Activated naive CD4-positive, alpha-beta T cell treated with anti-CD3 and anti-CD28 coated beads for 36 hours (primary cell): ENCODE data around the gene VPS33B. TPM values are rescaled to one million over a fixed set of nuclear protein-coding genes. Genes with fewer than 3 reads are reported as not detected.

Experiments used
- CTCF ChIA-PET: fragments of 350-600 bp; sonication (Branson Sonifier 250); formaldehyde crosslinking; loops from one replicate; lab custom pipeline; 2021; ENCODE audit warnings: antibody characterized with exemption; lab: Charles Lee
- DNase-seq: peaks from one replicate; pipeline ENCODE4 v3.0.0-alpha.2; 2020
- H3K27ac Mint-ChIP-seq: one replicate; pipeline ENCODE4 v1.8.0; 2021; ENCODE audit warnings: mild to moderate bottlenecking, mixed read lengths
- H3K27me3 Mint-ChIP-seq: one replicate; pipeline ENCODE4 v1.8.0; 2021; ENCODE audit warnings: low read depth, mixed read lengths
- H3K36me3 Mint-ChIP-seq: one replicate; pipeline ENCODE4 v1.8.0; 2021; ENCODE audit warnings: low read depth, mixed read lengths
- H3K4me1 Mint-ChIP-seq: one replicate; pipeline ENCODE4 v1.8.0; 2021; ENCODE audit warnings: low read depth, mixed read lengths
- H3K4me3 Mint-ChIP-seq: one replicate; pipeline ENCODE4 v1.8.0; 2021; ENCODE audit warnings: mild to moderate bottlenecking, moderate library complexity, mixed read lengths
- H3K9me3 Mint-ChIP-seq: one replicate; pipeline ENCODE4 v1.8.0; 2021; ENCODE audit warnings: mixed read lengths
- intact Hi-C: fragments of 100-400 bp; cut with micrococcal nuclease; formaldehyde crosslinking; loops from one replicate; pipeline ENCODE4 v1.15.1; 2023
- total RNA-seq, 2 experiments: library from RNA; stranded (reverse); gene quantifications; one replicate each; pipeline ENCODE4 v1.2.3, GENCODE V29; 2021

VPS33B gene
- 10 to 100 TPM; 19.8 to 21.2 TPM for total RNA-seq

GRCh38 chr15:91022075-91022831 is at the start of gene VPS33B:
TSS of gene VPS33B (minus strand) at chr15:91022594. CDS start at chr15:91022249, 345 bp downstream.
- CTCF ChIA-PET, result interaction anchor here (1.1 to 2.1 kb wide), 4 partner anchors 11 to 224 kb away, joined by 3 to 12 read pairs (median 4); partner anchors contain the start of gene HDDC3
- H3K36me3 Mint-ChIP-seq, result no peaks in the 10 kb centered on the region
- intact Hi-C loops, result loop anchor here (1.0 to 5.0 kb wide), 4 partner anchors 28 to 249 kb away; partner anchors contain the start of genes MAN2A2 and PRC1
- peak within 1 kb of the TSS; percentile 87 for H3K4me3 Mint-ChIP-seq
- H3K27me3 Mint-ChIP-seq, result no peaks in the 10 kb centered on the region
- H3K9me3 Mint-ChIP-seq, result no peaks in the 10 kb centered on the region
- H3K27ac Mint-ChIP-seq, result peak within 1 kb of the TSS; percentile 89
- peaks cover 34% of the 10 kb centered on the region for H3K4me1 Mint-ChIP-seq
- DNase-seq, result peak; percentile 88

- no peak for DNase-seq
- CTCF ChIA-PET, result no interaction called here
- Mint-ChIP-seq H3K4me3 (no peak overlapping the region), H3K9me3 (no peaks in the 10 kb centered on the region), H3K36me3 (no peaks in the 10 kb centered on the region), H3K27me3 (peaks cover 6% of the 10 kb centered on the region), H3K27ac (no peak overlapping the region), H3K4me1 (no peaks in the 10 kb centered on the region)
- intact Hi-C loops, result loop anchor here (5.0 kb wide), 1 partner anchor 70 kb away; no protein-coding TSS in a partner anchor
These were observed 49.8 kb upstream of the VPS33B start for GRCh38 chr15:91072161-91072560.

DNA sequence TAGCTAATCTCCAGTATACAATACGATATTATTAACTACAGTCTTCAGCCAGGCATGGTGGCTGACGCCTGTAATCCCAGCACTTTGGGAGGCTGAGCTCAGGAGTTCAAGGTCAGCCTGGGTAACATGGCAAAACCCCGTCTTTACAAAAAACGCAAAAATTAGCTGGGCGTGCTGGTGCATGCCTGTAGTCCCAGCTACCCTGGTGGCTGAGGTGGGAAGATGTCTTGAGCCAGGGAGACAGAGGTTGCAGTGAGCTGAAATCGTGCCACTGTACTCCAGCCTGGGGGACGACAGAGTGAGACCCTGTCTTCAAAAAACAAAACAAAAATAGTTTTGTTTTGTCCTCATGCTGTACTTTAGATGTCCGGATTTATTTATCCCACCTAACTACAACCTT is 48.5 kb upstream of the VPS33B start:
- no peak overlapping the region for H3K4me3 Mint-ChIP-seq
- no peaks in the 10 kb centered on the region for H3K9me3 Mint-ChIP-seq
- intact Hi-C loops, result loop anchor here (5.0 kb wide), 1 partner anchor 71 kb away; no protein-coding TSS in a partner anchor
- peaks cover 6% of the 10 kb centered on the region for H3K27me3 Mint-ChIP-seq
- DNase-seq, result no peak
- CTCF ChIA-PET, result no interaction called here
- H3K27ac Mint-ChIP-seq, result no peak overlapping the region
- no peaks in the 10 kb centered on the region for H3K4me1 Mint-ChIP-seq
- no peaks in the 10 kb centered on the region for H3K36me3 Mint-ChIP-seq

DNA sequence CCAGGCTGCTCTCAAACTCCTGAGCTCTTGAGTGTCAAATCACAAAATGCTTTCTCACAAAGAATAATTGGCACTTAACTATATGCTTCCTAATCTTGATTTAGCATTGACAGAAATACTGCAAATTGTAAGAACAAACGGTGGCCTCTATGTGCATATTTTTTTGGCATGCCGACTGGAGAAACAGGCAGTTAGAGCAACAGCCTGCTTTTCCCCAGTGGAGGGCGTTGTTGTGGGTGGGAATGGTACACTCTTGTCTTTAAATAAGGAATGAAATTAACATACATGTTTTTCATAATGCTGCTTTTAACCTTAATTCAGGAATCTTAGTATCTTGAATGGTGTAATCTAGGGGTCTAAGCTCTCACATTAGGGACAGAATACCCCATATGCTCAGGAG is 46.6 kb upstream of the VPS33B start:
- H3K36me3 Mint-ChIP-seq, result no peaks in the 10 kb centered on the region
- H3K9me3 Mint-ChIP-seq, result peaks cover 7% of the 10 kb centered on the region
- no peak for DNase-seq
- H3K27me3 Mint-ChIP-seq, result peaks cover 6% of the 10 kb centered on the region
- H3K27ac Mint-ChIP-seq, result no peak overlapping the region
- CTCF ChIA-PET, result no interaction called here
- intact Hi-C loops, result no loop called here
- H3K4me3 Mint-ChIP-seq, result no peak overlapping the region
- H3K4me1 Mint-ChIP-seq, result no peaks in the 10 kb centered on the region

DNA sequence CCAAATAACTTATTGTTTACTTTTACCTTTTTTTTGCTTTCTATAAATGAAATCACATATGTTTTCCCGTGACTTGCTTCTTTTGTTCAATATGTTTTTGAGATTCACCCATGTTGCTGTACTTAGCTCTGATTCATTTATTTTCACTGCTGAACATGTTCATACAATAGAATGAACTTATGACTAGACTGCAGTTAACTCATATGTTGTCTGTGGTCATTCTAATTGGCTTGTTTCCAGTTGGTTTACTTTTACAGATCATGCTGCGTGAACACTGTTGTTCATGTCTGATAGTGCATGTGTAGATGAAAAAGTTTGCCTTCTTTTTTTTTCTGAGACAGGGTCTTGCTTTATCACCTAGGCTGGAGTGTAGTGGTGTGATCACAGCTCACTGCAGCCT is 46.0 kb upstream of the VPS33B start:
- CTCF ChIA-PET, result interaction anchor here (0.6 to 1.6 kb wide), 3 partner anchors 11 to 204 kb away, joined by 3 to 4 read pairs (median 4); no protein-coding TSS in a partner anchor
- intact Hi-C loops, result no loop called here
- peaks cover 6% of the 10 kb centered on the region for H3K27me3 Mint-ChIP-seq
- no peak overlapping the region for H3K27ac Mint-ChIP-seq
- no peak overlapping the region for H3K4me3 Mint-ChIP-seq
- no peaks in the 10 kb centered on the region for H3K36me3 Mint-ChIP-seq
- no peak for DNase-seq
- H3K9me3 Mint-ChIP-seq, result peaks cover 7% of the 10 kb centered on the region
- no peaks in the 10 kb centered on the region for H3K4me1 Mint-ChIP-seq

DNA sequence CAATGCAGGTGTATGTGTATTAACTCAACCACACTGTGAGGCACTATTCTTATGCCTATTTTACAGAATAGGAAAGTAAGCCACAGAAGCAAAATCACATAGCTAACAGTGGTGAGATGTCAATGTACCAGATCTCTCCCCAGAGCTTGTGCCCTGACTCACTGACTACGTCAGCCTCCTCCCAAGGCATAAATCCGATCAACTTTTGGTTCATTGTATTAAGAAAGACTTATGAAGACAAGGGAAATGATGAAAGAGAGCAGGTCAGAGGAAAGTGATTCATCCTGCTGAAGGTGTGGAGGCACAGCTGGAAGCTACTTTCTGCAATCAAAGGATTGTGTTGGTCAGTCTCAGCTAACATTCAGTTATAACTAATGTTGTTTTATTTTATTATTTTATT is 44.6 kb upstream of the VPS33B start:
- Mint-ChIP-seq H3K27me3 (peaks cover 3% of the 10 kb centered on the region), H3K9me3 (peaks cover 7% of the 10 kb centered on the region), H3K27ac (no peak overlapping the region), H3K36me3 (no peaks in the 10 kb centered on the region), H3K4me3 (no peak overlapping the region), H3K4me1 (no peaks in the 10 kb centered on the region)
- CTCF ChIA-PET, result interaction anchor here (1.3 to 1.6 kb wide), 2 partner anchors 9 to 205 kb away, joined by 4 read pairs; no protein-coding TSS in a partner anchor
- no peak for DNase-seq
- intact Hi-C loops, result no loop called here

- H3K27ac Mint-ChIP-seq, result no peak overlapping the region
- H3K4me3 Mint-ChIP-seq, result no peak overlapping the region
- no peaks in the 10 kb centered on the region for H3K27me3 Mint-ChIP-seq
- CTCF ChIA-PET, result no interaction called here
- intact Hi-C loops, result no loop called here
- no peaks in the 10 kb centered on the region for H3K36me3 Mint-ChIP-seq
- peaks cover 7% of the 10 kb centered on the region for H3K9me3 Mint-ChIP-seq
- H3K4me1 Mint-ChIP-seq, result no peaks in the 10 kb centered on the region
- no peak for DNase-seq
These were observed 43.1 kb upstream of the VPS33B start for GRCh38 chr15:91065505-91065904.

- no peak overlapping the region for H3K4me3 Mint-ChIP-seq
- intact Hi-C loops, result no loop called here
These were observed 39.6 kb upstream of the VPS33B start for GRCh38 chr15:91061997-91062396.

DNA sequence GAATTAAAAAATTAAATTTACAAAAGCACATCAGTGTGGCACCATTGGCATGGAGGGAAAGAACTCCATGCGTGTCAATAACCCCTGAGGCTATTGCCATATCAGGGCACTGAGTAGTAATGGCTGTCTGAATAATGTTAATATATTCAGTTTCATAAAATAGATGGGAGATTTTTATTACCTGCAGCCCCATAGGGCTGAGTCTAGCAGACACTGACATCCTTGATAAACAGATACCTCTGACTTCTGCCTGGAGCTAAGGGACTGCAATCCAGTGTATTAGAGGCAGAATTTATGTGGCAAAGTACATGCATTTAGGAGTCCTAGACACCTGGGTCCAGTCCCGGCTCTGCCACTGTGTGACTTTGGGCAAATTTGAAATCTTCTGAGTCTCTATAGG is 38.8 kb upstream of the VPS33B start:
- CTCF ChIA-PET, result no interaction called here
- H3K36me3 Mint-ChIP-seq, result no peaks in the 10 kb centered on the region

More at GRCh38 chr15:91061997-91062396, 39.6 kb upstream of the VPS33B start:
- CTCF ChIA-PET, result no interaction called here
- Mint-ChIP-seq H3K27ac (no peak overlapping the region), H3K9me3 (peaks cover 7% of the 10 kb centered on the region), H3K27me3 (peaks cover 16% of the 10 kb centered on the region), H3K4me1 (no peaks in the 10 kb centered on the region), H3K36me3 (no peaks in the 10 kb centered on the region)
- no peak for DNase-seq

GRCh38 chr15:91055548-91056331 is 33.3 kb upstream of the VPS33B start:
- intact Hi-C loops, result loop anchor here (1.0 to 10.0 kb wide), 4 partner anchors 169 to 1019 kb away; no protein-coding TSS in a partner anchor
- Mint-ChIP-seq H3K4me3 (no peak overlapping the region), H3K4me1 (no peaks in the 10 kb centered on the region), H3K9me3 (no peaks in the 10 kb centered on the region), H3K27me3 (peaks cover 31% of the 10 kb centered on the region), H3K27ac (no peak overlapping the region), H3K36me3 (no peaks in the 10 kb centered on the region)
- CTCF ChIA-PET, result interaction anchor here (0.6 to 4.1 kb wide), 33 partner anchors 9 to 1022 kb away, joined by 3 to 78 read pairs (median 4); partner anchors contain the start of gene SV2B
- DNase-seq, result peak; percentile 62

More for the DNA sequence above, 38.8 kb upstream of the VPS33B start:
- peaks cover 24% of the 10 kb centered on the region for H3K27me3 Mint-ChIP-seq
- no peaks in the 10 kb centered on the region for H3K4me1 Mint-ChIP-seq
- peaks cover 7% of the 10 kb centered on the region for H3K9me3 Mint-ChIP-seq
- H3K4me3 Mint-ChIP-seq, result no peak overlapping the region
- H3K27ac Mint-ChIP-seq, result no peak overlapping the region
- DNase-seq, result no peak
- intact Hi-C loops, result no loop called here

DNA sequence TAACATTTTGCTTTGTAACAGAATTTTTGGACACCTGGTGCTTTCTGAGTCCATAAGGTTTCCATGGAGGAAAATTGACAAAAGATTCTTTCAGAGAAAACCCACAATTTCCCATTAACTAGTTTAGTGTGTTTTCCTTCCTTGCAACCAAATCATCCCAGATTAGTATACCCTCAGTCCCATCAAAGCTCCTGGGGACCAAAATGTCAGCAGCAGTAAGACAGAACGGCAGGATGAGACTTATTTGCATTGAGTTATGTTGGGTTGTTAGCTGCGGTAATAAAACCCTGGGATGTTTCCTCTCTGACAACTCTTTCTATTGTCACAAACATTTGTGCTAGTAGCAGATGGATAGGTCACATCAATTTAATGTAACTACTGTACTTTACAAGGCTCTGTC is 32.4 kb upstream of the VPS33B start:
- intact Hi-C loops, result loop anchor here (10.0 kb wide), 1 partner anchor 1020 kb away; no protein-coding TSS in a partner anchor
- Mint-ChIP-seq H3K9me3 (no peaks in the 10 kb centered on the region), H3K36me3 (no peaks in the 10 kb centered on the region), H3K27ac (no peak overlapping the region), H3K4me1 (peaks cover under 1% of the 10 kb centered on the region), H3K4me3 (no peak overlapping the region), H3K27me3 (peaks cover 28% of the 10 kb centered on the region)
- CTCF ChIA-PET, result interaction anchor here (0.9 to 2.8 kb wide), 7 partner anchors 9 to 219 kb away, joined by 3 to 29 read pairs (median 13); no protein-coding TSS in a partner anchor
- no peak for DNase-seq

GRCh38 chr15:91051248-91051647 is 28.9 kb upstream of the VPS33B start:
- Mint-ChIP-seq H3K4me3 (no peak overlapping the region), H3K4me1 (peaks cover 19% of the 10 kb centered on the region), H3K9me3 (no peaks in the 10 kb centered on the region), H3K27me3 (peaks cover 8% of the 10 kb centered on the region), H3K27ac (no peak overlapping the region), H3K36me3 (no peaks in the 10 kb centered on the region)
- intact Hi-C loops, result loop anchor here (10.0 kb wide), 1 partner anchor 1024 kb away; no protein-coding TSS in a partner anchor
- DNase-seq, result no peak
- CTCF ChIA-PET, result interaction anchor here (3.7 kb wide), 1 partner anchor 221 kb away, joined by 20 read pairs; no protein-coding TSS in a partner anchor
